IMR-90 (cell line): ENCODE results near the gene UGT1A1. TPM values are rescaled to one million over a fixed set of nuclear protein-coding genes. Genes with fewer than 3 reads are reported as not detected.

Experiments used
- ATAC-seq: fragments of 200-7000 bp; cut with Tn5 transposase; 2 replicates; pipeline ENCODE4 v1.9.1; 2020; ENCODE audit warnings: low read depth, mild to moderate bottlenecking, moderate library complexity
- BruUV-seq: library from RNA; stranded (reverse); fragments of 400-500 nt; replicated peaks from 2 replicates; lab custom pipeline; 2021; lab: Mats Ljungman, UMichigan
- CTCF ChIA-PET: fragments of 300-600 bp; formaldehyde crosslinking; extraction: SDS; loops from one replicate; lab custom pipeline; 2021; ENCODE audit warnings: antibody characterized with exemption; lab: Yijun Ruan, JAX
- POLR2A ChIA-PET: fragments of 300-600 bp; sonication (Branson Sonifier 250); formaldehyde crosslinking; loops from one replicate; lab custom pipeline; 2022; ENCODE audit warnings: antibody characterized with exemption; ENCODE audit not compliant: unreplicated experiment; lab: Charles Lee
- DNase-seq: peaks from one replicate; pipeline ENCODE4 v3.0.0; 2013
- H2AFZ ChIP-seq: replicated peaks from 2 replicates; pipeline ENCODE3; 2013; ENCODE audit warnings: low read length, mild to moderate bottlenecking; ENCODE audit not compliant: poor library complexity
- H2AK5ac ChIP-seq: 2 replicates; pipeline ENCODE4 v1.6.1; 2013; ENCODE audit warnings: low read depth, low read length, inconsistent platforms
- H2AK9ac ChIP-seq: replicated peaks from 2 replicates; pipeline ENCODE3; 2013; ENCODE audit warnings: mild to moderate bottlenecking, low read depth, low read length, moderate library complexity; ENCODE audit not compliant: poor library complexity
- H2BK120ac ChIP-seq: 2 replicates; pipeline ENCODE4 v1.6.1; 2013; ENCODE audit warnings: low read depth, low read length, inconsistent platforms
- H2BK15ac ChIP-seq: 3 replicates; pipeline ENCODE4 v1.6.1; 2013; ENCODE audit warnings: low read depth, low read length, inconsistent platforms
- H2BK20ac ChIP-seq: 2 replicates; pipeline ENCODE4 v1.6.1; 2013; ENCODE audit warnings: low read depth, mild to moderate bottlenecking, inconsistent platforms, low read length, moderate library complexity
- H2BK5ac ChIP-seq: 2 replicates; pipeline ENCODE4 v1.6.1; 2013; ENCODE audit warnings: mild to moderate bottlenecking, low read depth, low read length, inconsistent platforms; ENCODE audit not compliant: poor library complexity, severe bottlenecking
- H3K14ac ChIP-seq: replicated peaks from 2 replicates; pipeline ENCODE4 v1.6.1; 2013; ENCODE audit warnings: low read depth, low read length, inconsistent platforms
- H3K18ac ChIP-seq: 2 replicates; pipeline ENCODE4 v1.6.1; 2013; ENCODE audit warnings: low read depth, low read length, control low read depth
- H3K23ac ChIP-seq: 2 replicates; pipeline ENCODE4 v1.6.1; 2013; ENCODE audit warnings: low read depth, low read length, inconsistent platforms
- H3K27ac ChIP-seq: 2 replicates; pipeline ENCODE4 v1.5.1; 2013; ENCODE audit warnings: mild to moderate bottlenecking, control low read depth, low read length; ENCODE audit not compliant: insufficient read depth
- H3K27me3 ChIP-seq: 2 replicates; pipeline ENCODE4 v1.6.1; 2013; ENCODE audit warnings: low read length; ENCODE audit not compliant: control insufficient read depth, insufficient read depth
- H3K36me3 ChIP-seq: 2 replicates; pipeline ENCODE4 v1.6.1; 2013; ENCODE audit warnings: low read length, mixed read lengths; ENCODE audit not compliant: control insufficient read depth, insufficient read depth
- H3K4ac ChIP-seq: 2 replicates; pipeline ENCODE4 v1.6.1; 2013; ENCODE audit warnings: low read depth, low read length, inconsistent platforms
- H3K4me1 ChIP-seq: 2 replicates; pipeline ENCODE4 v1.6.1; 2013; ENCODE audit warnings: low read length, mixed read lengths; ENCODE audit not compliant: control insufficient read depth, insufficient read depth
- H3K4me2 ChIP-seq: 2 replicates; pipeline ENCODE4 v1.6.1; 2013; ENCODE audit warnings: low read depth, mild to moderate bottlenecking, control low read depth, low read length, moderate library complexity
- H3K4me3 ChIP-seq: 2 replicates; pipeline ENCODE4 v1.5.1; 2013; ENCODE audit warnings: low read depth, mild to moderate bottlenecking, control low read depth, low read length, moderate library complexity; ENCODE audit not compliant: insufficient read depth
- H3K56ac ChIP-seq: 2 replicates; pipeline ENCODE4 v1.6.1; 2013; ENCODE audit warnings: low read length, inconsistent platforms; ENCODE audit not compliant: insufficient read depth; ENCODE audit errors: extremely low read depth
- H3K79me1 ChIP-seq, 2 experiments: 2 replicates each; pipeline ENCODE4 v1.6.1; 2013; ENCODE audit warnings: low read length in 2 of 2, inconsistent platforms in 1 of 2, low read depth in 1 of 2
- H3K9ac ChIP-seq: 2 replicates; pipeline ENCODE4 v1.6.1; 2013; ENCODE audit warnings: low read depth, low read length, control low read depth
- H3K9me1 ChIP-seq: 2 replicates; pipeline ENCODE4 v1.6.1; 2013; ENCODE audit warnings: low read length, inconsistent platforms; ENCODE audit not compliant: insufficient read depth
- H3K9me3 ChIP-seq: 2 replicates; pipeline ENCODE4 v1.6.1; 2013; ENCODE audit warnings: low read length; ENCODE audit not compliant: control insufficient read depth, insufficient read depth
- H4K20me1 ChIP-seq: 2 replicates; pipeline ENCODE4 v1.6.1; 2013; ENCODE audit warnings: low read length, inconsistent platforms; ENCODE audit not compliant: insufficient read depth
- H4K5ac ChIP-seq: 2 replicates; pipeline ENCODE4 v1.6.1; 2013; ENCODE audit warnings: mild to moderate bottlenecking, low read depth, low read length, control low read depth
- H4K8ac ChIP-seq, 2 experiments: 2 replicates each; pipeline ENCODE4 v1.6.1; 2013; ENCODE audit warnings: low read depth in 2 of 2, low read length in 2 of 2, control low read depth in 1 of 2, inconsistent platforms in 1 of 2
- H4K91ac ChIP-seq: 2 replicates; pipeline ENCODE4 v1.6.1; 2013; ENCODE audit warnings: low read depth, low read length, inconsistent platforms; ENCODE audit not compliant: insufficient read depth
- CTCF ChIP-seq: conservative IDR thresholded peaks from 2 replicates; pipeline ENCODE4 v1.5.1; 2012; ENCODE audit warnings: mild to moderate bottlenecking, low read depth, low read length, improper control_type of control experiment
- MXI1 ChIP-seq: IDR thresholded peaks from 2 replicates; pipeline ENCODE4 v1.6.1; 2012; ENCODE audit warnings: low read depth, mild to moderate bottlenecking, low read length, moderate library complexity, borderline replicate concordance
- WGBS, 2 experiments: methylation state at CpG; one replicate each; pipeline versions ENCODE4 v1.1.5 to v1.1.7; 2013; ENCODE audit warnings: missing lambda C conversion rate in 2 of 2; ENCODE audit not compliant: insufficient read length in 1 of 2; ENCODE audit errors: extremely low coverage in 2 of 2; 5-methylcytosine and 5-hydroxymethylcytosine counted together
- dilution Hi-C: fragments of 300-500 bp; cut with HindIII; formaldehyde crosslinking; loops from one replicate; pipeline ENCODE4 v1.14.3; 2018; ENCODE audit warnings: low sequenced_read_pairs; ENCODE audit not compliant: unreplicated experiment
- in situ Hi-C: fragments of 300-500 bp; cut with MboI; formaldehyde crosslinking; loops from 3 replicates; pipeline ENCODE4 v1.14.3; 2019; ENCODE audit warnings: low sequenced_read_pairs, inconsistent platforms, mixed read lengths
- intact Hi-C: fragments of 100-400 bp; cut with micrococcal nuclease; formaldehyde crosslinking; loops from 2 replicates; pipeline ENCODE4 v1.10.0; 2022
- polyA plus RNA-seq, 3 experiments: library from polyadenylated mRNA; depleted of rRNA; stranded (reverse); fragments of >200 nt; gene quantifications; 2 replicates each; pipeline ENCODE4 v1.2.3, GENCODE V29; 2012; ENCODE audit warnings: low replicate concordance in 1 of 3
- total RNA-seq: library from RNA; depleted of rRNA; stranded (reverse); fragments of >200 nt; gene quantifications from 2 replicates; pipeline ENCODE4 v1.2.3, GENCODE V29; 2012

UGT1A1 gene
- total and polyA plus RNA-seq, 2 of the 4 experiments (the other 2 are of a cell fraction), result not detected

GRCh38 chr2:233766416-233766815 is 6.3 kb downstream of the UGT1A1 start:
- Histone ChIP-seq H4K5ac (no peak overlapping the region), H3K27ac (no peak overlapping the region), H3K18ac (no peak overlapping the region), H3K79me1 (no peaks in the 10 kb centered on the region), H2AK9ac (no peak overlapping the region), H2BK20ac (no peak overlapping the region), H4K91ac (0 out of 2 replicates have a peak overlapping the region, but pooled peaks have one; percentile 21), H2BK15ac (peak overlapping the region; percentile 67; the same call in 1 of the 3 replicates), H3K4ac (0 out of 2 replicates have a peak overlapping the region, but pooled peaks have one; percentile 24), H3K56ac (no peak overlapping the region), H3K9me1 (0 out of 2 replicates have a peak, but pooled peaks cover 5% of the 10 kb centered on the region), H2AFZ (no peak overlapping the region), H3K36me3 (no peaks in the 10 kb centered on the region), H4K20me1 (no peaks in the 10 kb centered on the region), H3K9ac (no peak overlapping the region), H3K14ac (no peak overlapping the region), H3K9me3 (no peaks in the 10 kb centered on the region), H2BK120ac (no peak overlapping the region; the same call in 1 of the 2 replicates), H3K23ac (no peak overlapping the region), H2AK5ac (peak overlapping the region; percentile 67), H3K4me2 (no peak overlapping the region), H3K4me3 (no peak overlapping the region), H2BK5ac (no peak overlapping the region), H4K8ac (0 out of 4 replicates have a peak overlapping the region, but pooled peaks of 1 of the 2 experiments have one; percentile 39), H3K27me3 (no peaks in the 10 kb centered on the region), H3K4me1 (peaks cover 12% of the 10 kb centered on the region)
- ATAC-seq, result no peak
- in situ Hi-C loops (no loop called here), dilution Hi-C loops (no loop called here), intact Hi-C loops (no loop called here)
- ChIA-PET CTCF (no interaction called here), POLR2A (interaction anchor here (0.6 kb wide), 1 partner anchor 201 kb away, joined by 4 read pairs; no protein-coding TSS in a partner anchor)
- no CpG with 5 or more reads among the region's 4 CpGs for WGBS, 2 experiments
- TF ChIP-seq CTCF (no peak), MXI1 (no peak)
- DNase-seq, result no peak
- no TSS peak for BruUV-seq
